Osteoblast (primary cell): ENCODE data around the gene NRG2. TPM values are rescaled to one million over a fixed set of nuclear protein-coding genes. Genes with fewer than 3 reads are reported as not detected.

Experiments
- DNase-seq: peaks from one replicate; pipeline ENCODE4 v3.0.0; 2011; ENCODE audit warnings: low spot score, mixed read lengths; ENCODE audit not compliant: insufficient read length; ENCODE audit errors: missing footprints
- H2AFZ ChIP-seq: 2 replicates; pipeline ENCODE4 v1.6.0; 2011; ENCODE audit warnings: mild to moderate bottlenecking, low read length
- H3K27ac ChIP-seq: 2 replicates; pipeline ENCODE4 v1.5.1; 2011; ENCODE audit warnings: mild to moderate bottlenecking, low read depth, low read length, moderate library complexity
- H3K27me3 ChIP-seq: 2 replicates; pipeline ENCODE4 v1.6.0; 2012; ENCODE audit warnings: mild to moderate bottlenecking, control low read depth, inconsistent platforms, low read length, moderate library complexity; ENCODE audit not compliant: insufficient read depth
- H3K36me3 ChIP-seq: 2 replicates; pipeline ENCODE4 v1.5.1; 2011; ENCODE audit warnings: mild to moderate bottlenecking, low read length, control low read depth, moderate library complexity; ENCODE audit not compliant: insufficient read depth
- H3K4me1 ChIP-seq: 2 replicates; pipeline ENCODE4 v1.5.1; 2011; ENCODE audit warnings: mild to moderate bottlenecking, low read length, control low read depth, moderate library complexity; ENCODE audit not compliant: insufficient read depth
- H3K4me2 ChIP-seq: 2 replicates; pipeline ENCODE4 v1.6.0; 2011; ENCODE audit warnings: mild to moderate bottlenecking, low read length; ENCODE audit not compliant: insufficient read depth
- H3K4me3 ChIP-seq: fragments of 200-600 bp; sonication (generic); 3 replicates; pipeline ENCODE4 v1.5.1; 2012; ENCODE audit warnings: mild to moderate bottlenecking, low read length, inconsistent platforms; ENCODE audit not compliant: insufficient read depth
- H3K79me2 ChIP-seq: 2 replicates; pipeline ENCODE4 v1.6.0; 2012; ENCODE audit warnings: mild to moderate bottlenecking, low read length, control low read depth, inconsistent platforms; ENCODE audit not compliant: insufficient read depth
- H3K9me3 ChIP-seq: 2 replicates; pipeline ENCODE4 v1.5.1; 2011; ENCODE audit warnings: low read depth, low read length, control low read depth
- H4K20me1 ChIP-seq: 2 replicates; pipeline ENCODE4 v1.6.0; 2012; ENCODE audit warnings: mild to moderate bottlenecking, low read length, control low read depth; ENCODE audit not compliant: insufficient read depth
- CTCF ChIP-seq: IDR thresholded peaks from 2 replicates; pipeline ENCODE4 v1.5.1; 2011; ENCODE audit warnings: mild to moderate bottlenecking, low read depth, low read length, moderate library complexity; ENCODE audit errors: extremely low read depth
- total RNA-seq: library from RNA; depleted of rRNA; stranded (reverse); fragments of >200 nt; gene quantifications from 2 replicates; pipeline ENCODE4 v1.2.3, GENCODE V29; 2012

Gene NRG2
- total RNA-seq, 1 donor: 0.72 TPM

GRCh38 chr5:140003519-140003918 lies 39.6 kb downstream of the NRG2 start:
- no peak for TF ChIP-seq CTCF
- peaks cover 2% of the 10 kb centered on the region for H4K20me1 ChIP-seq
- H2AFZ ChIP-seq: no peak overlapping the region
- H3K79me2 ChIP-seq: no peaks in the 10 kb centered on the region
- DNase-seq: no peak
- no peak overlapping the region for H3K27ac ChIP-seq
- H3K4me2 ChIP-seq: no peak overlapping the region
- no peaks in the 10 kb centered on the region for H3K36me3 ChIP-seq
- H3K4me3 ChIP-seq: no peak overlapping the region
- no peaks in the 10 kb centered on the region for H3K9me3 ChIP-seq
- peaks cover 70% of the 10 kb centered on the region for H3K27me3 ChIP-seq
- H3K4me1 ChIP-seq: no peaks in the 10 kb centered on the region

- H3K36me3 ChIP-seq: no peaks in the 10 kb centered on the region
- H3K4me2 ChIP-seq: no peak overlapping the region
- no peak overlapping the region for H2AFZ ChIP-seq
- H4K20me1 ChIP-seq: peaks cover 2% of the 10 kb centered on the region
- H3K27me3 ChIP-seq: peaks cover 54% of the 10 kb centered on the region
- DNase-seq: no peak
- H3K4me1 ChIP-seq: no peaks in the 10 kb centered on the region
- H3K9me3 ChIP-seq: no peaks in the 10 kb centered on the region
- H3K79me2 ChIP-seq: no peaks in the 10 kb centered on the region
- TF ChIP-seq CTCF: no peak
- H3K4me3 ChIP-seq: no peak overlapping the region
- no peak overlapping the region for H3K27ac ChIP-seq
Observed at GRCh38 chr5:140000332-140000731, 42.8 kb downstream of the NRG2 start.

GRCh38 chr5:139998837-139999236 lies 44.3 kb downstream of the NRG2 start:
- DNase-seq: no peak
- Histone ChIP-seq H3K36me3 (no peaks in the 10 kb centered on the region), H3K4me3 (no peak overlapping the region), H4K20me1 (peaks cover 2% of the 10 kb centered on the region), H3K9me3 (no peaks in the 10 kb centered on the region), H2AFZ (no peak overlapping the region), H3K4me1 (no peaks in the 10 kb centered on the region), H3K27me3 (peaks cover 48% of the 10 kb centered on the region), H3K27ac (no peak overlapping the region), H3K4me2 (no peak overlapping the region), H3K79me2 (no peaks in the 10 kb centered on the region)
- TF ChIP-seq CTCF: no peak

GRCh38 chr5:139997276-139997675 lies 45.8 kb downstream of the NRG2 start:
- H3K27me3 ChIP-seq: peaks cover 44% of the 10 kb centered on the region
- TF ChIP-seq CTCF: no peak
- H3K9me3 ChIP-seq: no peaks in the 10 kb centered on the region
- DNase-seq: no peak
- H3K4me3 ChIP-seq: no peak overlapping the region
- H3K4me2 ChIP-seq: no peak overlapping the region
- H3K36me3 ChIP-seq: no peaks in the 10 kb centered on the region
- H3K79me2 ChIP-seq: no peaks in the 10 kb centered on the region
- H3K27ac ChIP-seq: no peak overlapping the region
- no peak overlapping the region for H2AFZ ChIP-seq
- H3K4me1 ChIP-seq: no peaks in the 10 kb centered on the region
- peaks cover 2% of the 10 kb centered on the region for H4K20me1 ChIP-seq
